GM19239 (cell line): ENCODE results near the gene CPLX1.
"Not testable (repeated sequence)": the region's sequence is repeated elsewhere in the genome, so short reads cannot be mapped to it uniquely, and the experiment has no call there.

ENCODE experiments used
- DNase-seq: peaks from one replicate; pipeline ENCODE4 v3.0.0; 2011; ENCODE audit warnings: low spot score; ENCODE audit not compliant: insufficient read length
- FAIRE-seq: peaks from 2 replicates; lab custom pipeline; 2011; peaks lifted over from hg19 to GRCh38; lab: Jason Lieb, UNC

The CPLX1 gene

DNA sequence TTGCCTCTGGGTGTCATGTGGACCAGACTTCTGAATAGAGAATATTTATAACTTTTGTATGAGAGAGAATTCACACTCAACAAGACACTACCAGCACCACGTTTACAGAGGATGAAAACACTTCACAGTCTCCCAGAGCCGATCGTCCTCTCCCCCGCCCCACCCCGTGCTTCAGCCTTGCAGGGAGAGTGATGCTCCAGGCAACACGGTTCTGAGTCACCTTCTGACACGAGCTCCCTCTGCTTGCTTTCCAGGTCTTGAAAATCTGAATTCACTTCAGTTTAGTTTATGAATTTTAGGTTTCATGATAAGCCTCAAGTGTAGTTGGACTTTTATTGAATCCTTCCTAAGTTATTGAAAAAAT is 59.8 kb downstream of the CPLX1 start:
- DNase-seq (no peak), FAIRE-seq (no peak)

DNA sequence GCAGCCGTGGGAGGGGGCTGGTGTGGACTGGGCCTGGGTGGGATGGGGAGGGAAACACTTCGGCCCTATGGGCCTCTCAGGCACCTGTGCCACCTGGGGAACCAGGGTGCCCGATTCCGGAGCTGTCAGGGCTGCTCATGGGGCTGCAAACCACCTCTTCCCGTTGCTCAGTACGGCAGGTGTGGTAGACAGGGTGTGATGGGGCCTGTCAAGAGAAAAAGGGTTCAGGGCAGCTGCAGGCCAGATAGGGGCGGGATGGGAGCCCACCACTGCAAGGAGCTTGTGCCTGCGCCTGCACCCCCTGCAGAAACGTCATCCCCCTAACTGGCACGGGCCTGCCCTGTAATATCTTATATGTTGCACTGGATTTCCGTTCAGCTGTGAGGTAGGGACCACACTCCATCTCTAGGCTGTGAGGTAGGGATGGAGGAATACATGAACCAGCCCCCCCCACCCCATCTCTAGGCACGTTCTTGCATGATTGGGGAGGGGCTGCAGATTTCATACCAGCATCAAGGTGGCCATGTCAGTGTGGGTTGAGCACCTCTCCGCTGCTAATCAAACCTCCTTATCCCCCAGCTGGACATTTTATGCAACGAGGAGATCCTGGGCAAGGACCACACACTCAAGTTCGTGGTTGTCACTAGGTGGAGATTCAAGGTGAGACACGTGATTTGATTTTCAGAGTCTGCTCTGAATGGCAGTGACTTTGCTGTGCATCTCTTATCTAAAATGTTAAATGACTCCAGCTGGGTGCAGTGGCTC is 61.3 kb downstream of the CPLX1 start:
- DNase-seq (no peak), FAIRE-seq (no peak)

DNA sequence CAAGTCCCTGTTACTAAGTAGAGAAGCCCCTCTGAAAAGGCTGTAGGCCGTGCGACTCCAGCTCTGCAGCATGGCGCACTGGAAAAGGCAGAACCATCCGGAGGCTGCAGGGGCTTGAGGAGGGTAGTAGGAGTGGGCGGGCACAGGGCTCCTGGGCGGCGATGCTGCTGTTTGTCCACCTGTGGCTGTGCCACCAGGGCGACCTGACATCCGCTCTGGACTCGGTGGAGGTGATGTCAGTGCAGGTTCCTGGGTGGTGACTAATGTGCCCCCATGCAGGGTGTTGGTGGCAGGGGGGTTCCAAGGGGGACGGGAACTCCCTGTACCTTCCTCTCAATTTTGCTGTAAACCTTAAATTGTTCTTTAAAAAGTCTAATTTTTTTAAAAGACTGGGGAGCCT is 62.0 kb downstream of the CPLX1 start:
- no peak for DNase-seq
- FAIRE-seq = no peak

DNA sequence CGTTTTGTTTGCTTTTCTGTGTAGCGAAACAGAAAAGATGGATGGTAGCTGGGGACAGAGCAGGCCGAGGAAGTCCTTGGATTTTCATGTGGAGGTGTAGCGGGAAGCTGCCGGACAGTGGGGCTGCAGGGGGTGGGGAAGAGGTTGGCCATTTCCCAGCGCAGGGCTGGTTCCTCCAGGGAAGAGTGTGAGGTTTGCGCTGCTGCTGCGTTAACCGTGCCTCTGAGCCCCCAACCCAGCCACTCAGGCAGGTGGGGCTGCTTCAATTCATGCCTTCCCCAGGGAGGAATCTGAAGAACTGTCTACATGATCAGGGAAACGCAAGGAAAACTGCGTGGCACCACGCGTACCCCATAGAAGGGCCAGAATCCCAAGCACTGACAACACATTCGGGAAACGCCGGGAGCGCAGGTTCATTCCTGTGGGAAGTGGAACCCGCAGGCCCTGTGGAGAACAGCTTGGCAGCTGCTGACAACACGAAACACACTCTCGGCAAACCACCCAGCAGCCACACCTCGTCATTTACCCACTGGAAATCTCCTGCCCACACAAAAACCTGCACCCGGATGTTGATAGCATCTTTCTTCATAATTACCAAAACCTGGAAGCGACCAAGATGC is 62.6 kb downstream of the CPLX1 start:
- no peak for DNase-seq
- FAIRE-seq = no peak

DNA sequence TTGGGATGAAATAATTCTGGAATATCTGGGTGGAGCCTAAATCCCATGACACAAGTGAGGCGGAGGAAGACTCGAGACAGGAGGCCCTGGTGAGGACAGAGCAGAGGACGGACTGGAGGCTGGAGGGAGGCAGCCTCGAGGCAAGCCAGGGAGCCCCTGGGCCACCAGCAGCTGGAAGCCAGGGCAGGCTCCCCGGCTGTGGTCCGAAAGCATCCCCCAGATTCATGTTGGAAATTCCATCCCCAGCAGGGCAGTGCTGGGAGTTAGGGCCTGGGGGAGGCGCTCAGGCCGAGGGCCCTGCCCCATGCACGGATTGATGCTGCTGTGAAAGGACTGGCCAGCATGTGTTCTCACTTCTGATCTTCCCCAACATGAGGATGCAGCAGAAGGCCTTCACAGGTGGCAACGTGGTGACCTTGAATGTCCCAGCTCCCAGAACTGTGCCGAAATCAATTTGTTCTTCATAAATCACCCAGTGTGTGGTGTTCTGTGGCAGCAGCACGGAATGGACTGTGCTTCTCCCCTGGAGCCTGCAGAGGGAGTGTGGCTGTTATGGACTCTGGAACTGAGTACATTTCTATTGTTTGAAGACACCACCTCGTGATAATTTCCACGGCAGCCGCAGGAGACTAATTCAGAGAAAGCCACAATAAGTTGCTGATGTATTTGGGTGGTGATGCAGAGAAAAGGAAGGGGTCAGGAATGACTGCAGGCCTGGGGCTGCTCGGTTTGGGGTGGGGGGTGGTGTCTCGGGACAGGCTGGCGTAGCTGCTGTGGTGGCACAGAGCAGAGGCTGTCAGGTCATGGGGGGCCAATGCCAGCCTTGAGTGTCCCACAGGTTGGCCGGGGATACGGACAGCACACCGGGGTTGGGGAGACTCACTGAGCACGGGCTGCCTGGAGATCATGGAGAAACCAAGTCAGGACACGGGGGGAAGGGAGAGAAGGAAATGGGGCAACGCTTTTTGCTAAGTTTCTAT is 63.4 kb downstream of the CPLX1 start:
- DNase-seq (no peak), FAIRE-seq (no peak)

DNA sequence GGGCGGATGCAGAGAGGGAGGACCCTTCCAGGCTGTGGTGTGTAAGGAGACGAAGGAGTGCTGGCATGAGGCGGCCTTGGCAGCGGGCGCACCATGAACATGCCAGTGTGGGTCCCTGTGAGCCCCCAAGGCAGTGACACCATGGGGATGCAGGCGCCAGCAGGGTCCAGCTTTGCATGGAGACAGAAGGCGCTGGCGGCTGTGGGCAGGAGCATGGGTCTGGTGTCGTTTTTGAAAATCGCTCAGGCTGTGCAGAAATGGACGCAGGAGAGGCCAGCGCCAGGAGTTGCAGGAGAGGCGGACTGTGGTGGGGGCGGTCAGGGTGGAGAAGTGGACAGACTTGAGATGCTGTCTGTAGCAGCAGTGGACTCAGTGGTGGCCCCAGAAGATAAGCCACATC is 64.2 kb downstream of the CPLX1 start:
- FAIRE-seq = no peak
- no peak for DNase-seq

DNA sequence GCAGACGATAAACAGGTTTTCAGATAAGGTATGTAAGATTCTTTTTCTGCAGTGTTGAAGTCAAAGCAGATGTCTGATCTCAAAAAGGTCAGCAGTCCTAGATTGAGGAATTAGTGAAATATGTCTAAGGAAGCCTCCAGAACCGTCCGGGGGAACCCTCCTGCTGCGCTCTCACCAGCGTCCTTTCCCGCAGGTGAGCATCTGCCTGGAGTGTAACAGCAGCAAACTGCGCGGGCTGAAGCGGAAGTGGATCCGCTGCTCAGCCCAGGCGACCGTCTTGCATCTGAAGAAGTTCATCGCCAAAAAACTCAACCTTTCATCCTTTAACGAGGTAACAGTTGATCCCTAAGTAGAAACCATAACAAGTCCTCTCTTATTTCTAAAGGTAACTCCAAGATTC is 64.8 kb downstream of the CPLX1 start:
- DNase-seq (no peak), FAIRE-seq (no peak)

DNA sequence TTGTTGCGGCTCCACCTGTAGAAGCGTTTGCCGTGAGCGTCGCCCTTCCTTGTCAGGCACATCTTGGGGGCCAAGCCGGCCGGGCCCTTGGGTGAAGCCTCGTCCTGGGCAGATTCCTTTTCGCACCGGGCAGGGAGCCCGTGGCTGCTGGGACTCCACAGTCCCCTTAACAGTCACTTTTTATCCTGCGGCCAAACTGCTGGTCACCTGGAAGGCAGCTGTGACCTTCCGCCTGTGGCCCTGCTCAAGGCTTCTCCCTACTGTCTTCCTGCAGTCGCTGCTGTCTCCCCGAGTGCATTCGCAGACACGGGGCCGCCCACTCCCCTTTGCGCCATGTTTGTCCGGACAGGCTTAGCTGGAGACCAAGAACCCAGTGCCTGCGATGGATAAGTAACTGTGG is 65.3 kb downstream of the CPLX1 start:
- FAIRE-seq (no peak), DNase-seq (no peak)

DNA sequence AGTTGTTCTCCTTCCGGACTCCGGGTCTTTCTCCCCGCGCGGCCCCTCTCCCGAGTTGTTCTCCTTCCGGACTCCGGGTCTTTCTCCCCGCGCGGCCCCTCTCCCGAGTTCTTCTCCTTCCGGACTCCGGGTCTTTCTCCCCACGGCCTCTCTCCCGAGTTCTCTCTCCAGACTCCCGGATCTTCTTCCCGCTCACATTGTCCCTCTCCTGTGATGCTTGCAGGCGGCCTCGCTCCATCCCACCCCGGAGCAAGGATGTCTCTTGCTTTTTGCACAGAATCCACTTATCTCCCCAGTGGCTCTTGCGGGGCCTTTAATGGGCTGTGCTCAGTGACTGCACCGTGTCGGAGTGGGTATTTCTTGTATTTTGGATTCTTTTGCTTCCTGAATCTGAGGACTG is 66.1 kb downstream of the CPLX1 start:
- DNase-seq, FAIRE-seq: not testable (repeated sequence)

DNA sequence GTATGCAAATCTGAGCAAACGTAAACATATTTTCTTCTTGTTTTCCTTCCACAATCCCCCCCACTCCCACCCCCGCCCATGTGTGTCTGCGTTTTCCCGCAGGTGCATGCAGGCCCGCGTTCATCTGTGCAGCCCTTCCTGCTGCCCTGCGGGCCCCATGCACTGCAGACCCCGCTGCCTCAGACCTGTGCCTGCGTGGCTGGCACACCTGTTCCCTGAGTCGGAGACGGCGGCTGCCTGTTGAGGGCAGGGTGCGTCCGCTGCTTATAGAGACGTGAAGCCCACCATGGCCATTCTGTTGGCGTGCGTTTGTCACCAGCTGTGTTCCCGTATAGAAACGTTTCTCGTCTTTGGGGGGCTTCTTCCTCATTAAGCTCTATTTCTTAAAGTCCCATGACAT is 68.8 kb downstream of the CPLX1 start:
- DNase-seq (no peak), FAIRE-seq (no peak)

DNA sequence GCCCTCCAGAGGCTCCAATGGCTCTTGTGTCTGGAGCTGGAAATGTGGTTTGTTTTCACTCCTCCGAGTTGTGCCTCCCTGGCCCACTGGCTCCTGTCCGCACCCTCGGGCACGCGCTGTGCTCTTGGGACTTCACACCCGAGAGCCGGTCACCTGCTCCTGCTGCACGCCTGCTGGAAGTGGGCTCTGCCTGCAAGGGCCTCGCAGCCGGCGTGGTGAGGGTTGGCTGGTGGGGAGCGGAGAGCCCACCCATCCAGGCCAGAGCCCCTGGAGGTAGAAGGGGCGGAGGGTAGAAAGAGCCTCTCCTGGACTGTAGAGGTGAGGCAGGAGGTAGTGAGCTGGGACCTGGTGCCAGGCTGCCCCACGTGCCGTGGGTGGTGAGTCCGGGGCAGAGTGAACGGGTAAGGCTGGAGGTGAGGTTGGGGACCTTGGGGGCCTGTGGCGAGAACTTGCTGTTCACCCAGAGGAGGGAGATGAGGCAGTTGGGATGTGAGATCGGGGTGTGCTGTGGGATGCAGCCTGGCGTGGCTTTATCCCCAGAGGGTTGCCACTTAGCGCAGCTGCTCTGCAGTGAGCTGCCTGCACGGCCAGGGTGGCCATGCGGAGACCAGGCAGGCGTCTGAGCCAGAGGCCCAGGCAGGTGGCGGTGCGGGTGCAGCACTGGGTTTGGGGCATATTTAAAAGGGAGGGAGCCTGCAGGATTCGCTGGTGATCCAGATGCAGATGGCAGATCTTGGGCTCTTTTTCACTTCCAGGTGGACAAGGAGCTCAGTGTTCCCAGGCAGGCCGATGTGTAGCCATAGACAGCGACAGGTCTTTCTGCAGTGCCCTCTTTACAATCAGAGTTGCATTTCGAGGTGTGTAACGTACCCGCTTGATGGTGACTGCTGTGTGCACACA is 71.5 kb downstream of the CPLX1 start:
- no peak for FAIRE-seq
- DNase-seq = no peak

DNA sequence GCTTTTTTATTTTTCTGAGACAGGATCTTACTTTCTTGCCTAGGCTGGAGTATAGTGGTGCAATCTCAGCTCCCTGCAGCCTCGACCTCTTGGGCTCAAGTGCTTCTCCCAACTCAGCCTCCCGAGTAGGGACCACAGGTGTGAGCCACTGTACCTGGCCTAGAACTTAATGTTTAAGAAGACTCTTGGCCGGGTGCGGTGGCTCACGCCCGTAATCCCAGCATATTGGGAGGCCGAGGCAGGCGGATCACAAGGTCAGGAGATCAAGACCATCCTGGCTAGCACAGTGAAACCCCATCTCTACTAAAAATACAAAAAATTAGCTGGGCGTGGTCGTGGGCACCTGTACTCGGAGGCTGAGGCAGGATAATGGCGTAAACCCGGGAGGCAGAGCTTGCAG is 72.7 kb downstream of the CPLX1 start:
- not testable (repeated sequence) for DNase-seq, FAIRE-seq

DNA sequence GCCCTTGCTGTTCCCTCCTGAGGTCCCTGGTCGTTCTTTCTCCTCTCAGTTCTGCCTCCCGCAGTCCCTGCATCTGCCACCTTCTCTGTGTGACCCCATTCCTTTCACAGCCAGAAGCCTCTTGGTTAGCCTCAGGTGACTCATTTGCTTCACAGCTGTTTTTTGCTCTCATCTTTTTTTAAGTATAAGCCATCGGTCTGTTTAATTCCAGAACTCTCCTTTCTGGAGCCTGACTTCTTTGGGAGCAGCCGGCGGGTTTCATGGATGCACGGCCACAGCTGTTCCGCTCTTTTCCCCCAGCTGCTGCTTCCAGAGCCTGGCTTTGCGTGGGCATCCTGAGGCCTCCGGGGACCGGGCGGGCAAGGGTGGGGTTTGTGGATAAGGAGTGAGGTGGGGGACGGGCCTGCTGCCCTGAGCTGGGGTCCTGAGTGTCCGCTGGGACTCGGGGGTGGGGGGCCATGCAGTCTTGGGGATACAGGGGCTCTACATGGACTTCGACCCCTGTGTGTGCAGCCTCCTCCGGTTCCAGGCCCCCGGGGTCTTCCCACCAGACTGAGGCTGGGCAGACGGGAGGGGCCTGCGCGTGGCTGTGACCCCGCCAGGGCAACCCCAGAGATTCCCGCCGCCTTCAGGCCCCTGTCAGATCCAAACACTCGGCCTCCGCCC is 73.6 kb downstream of the CPLX1 start:
- FAIRE-seq (no peak), DNase-seq (no peak)

DNA sequence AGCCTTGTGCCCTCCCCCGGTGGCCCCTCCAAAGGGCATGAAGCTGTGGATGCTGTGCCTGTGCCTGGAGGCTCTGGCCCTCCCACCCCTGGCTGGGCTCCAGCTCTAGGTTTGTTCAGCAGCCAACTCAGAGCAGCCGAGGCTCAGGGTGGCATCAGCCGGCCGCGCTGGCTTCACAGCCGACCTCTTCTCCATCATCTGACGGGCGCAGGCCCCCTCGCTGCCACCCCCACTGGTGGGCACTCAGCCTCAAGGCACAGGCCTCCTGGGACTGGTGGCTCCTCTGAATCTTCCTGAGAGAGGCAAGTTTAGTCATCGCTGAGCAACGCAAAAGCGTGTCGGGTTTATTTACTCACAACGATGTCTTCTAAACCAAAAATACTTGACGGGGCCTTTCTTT is 74.3 kb downstream of the CPLX1 start:
- no peak for DNase-seq
- no peak for FAIRE-seq

DNA sequence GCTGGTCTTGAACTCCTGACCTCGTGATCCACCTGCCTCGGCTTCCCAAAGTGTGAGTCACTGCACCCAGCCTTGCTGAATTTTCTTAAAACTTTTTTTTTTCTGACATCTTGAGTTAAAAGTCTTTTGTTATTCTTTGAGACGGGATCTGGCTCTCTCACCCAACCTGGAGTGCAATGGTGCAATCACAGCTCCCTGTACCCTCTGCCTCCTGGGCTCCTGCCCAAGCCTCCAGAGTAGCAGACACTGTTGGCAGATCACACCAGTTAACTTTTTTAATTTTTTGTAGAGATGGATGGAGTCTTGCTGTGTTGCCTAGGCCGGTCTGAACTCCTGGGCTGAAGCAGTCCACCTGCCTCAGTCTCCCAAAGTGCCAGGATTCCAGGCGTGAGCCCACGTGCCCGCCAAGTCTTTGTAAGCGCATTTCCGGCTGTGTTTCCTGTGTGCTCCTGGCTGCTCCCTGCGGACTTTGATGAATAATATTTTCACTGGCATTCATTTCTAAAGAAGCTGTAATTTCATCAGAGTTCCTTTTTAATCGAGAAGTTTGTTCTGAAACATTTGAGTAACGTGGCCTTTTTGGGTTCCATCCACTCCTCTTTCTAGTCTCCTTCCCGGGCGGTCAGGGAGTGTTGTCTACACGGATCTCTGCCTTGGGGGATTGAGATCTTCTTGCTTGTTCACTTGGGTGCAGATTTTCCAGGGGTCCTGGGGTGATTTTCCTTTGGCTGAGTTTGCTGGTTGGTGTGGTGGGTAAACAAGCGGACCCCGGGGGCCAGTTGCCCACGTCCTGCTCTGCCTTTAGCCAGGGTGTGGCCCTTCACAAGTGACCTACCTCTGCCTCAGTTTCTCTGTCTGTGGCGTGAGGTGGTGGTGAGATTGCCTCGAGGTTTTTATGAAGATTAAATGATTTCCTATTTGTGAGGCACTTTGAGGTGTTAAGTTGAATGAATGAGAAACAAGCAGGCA is 75.9 kb downstream of the CPLX1 start:
- no peak for FAIRE-seq

DNA sequence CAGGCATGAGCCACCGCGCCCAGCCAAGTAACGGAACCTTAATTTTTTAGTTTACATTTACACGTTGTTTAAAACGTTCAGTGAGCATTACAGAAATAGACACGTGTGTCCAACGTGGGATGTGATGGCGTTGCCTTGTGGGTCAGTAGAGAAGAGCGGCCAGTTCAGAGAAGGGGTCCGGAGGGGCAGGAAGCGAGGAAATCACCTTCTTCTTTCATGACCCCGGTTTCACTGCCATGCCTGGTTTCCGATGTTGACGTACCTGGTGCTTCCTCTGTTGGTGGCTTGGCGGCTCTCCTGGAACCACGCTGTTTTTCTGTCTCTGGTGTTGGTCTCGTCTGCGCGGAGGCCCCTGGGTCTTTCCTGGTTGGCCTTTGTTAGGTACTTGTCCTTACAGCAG is 77.5 kb downstream of the CPLX1 start:
- FAIRE-seq (no peak), DNase-seq (no peak)

More for the DNA sequence above, 75.9 kb downstream of the CPLX1 start:
- no peak for DNase-seq

DNA sequence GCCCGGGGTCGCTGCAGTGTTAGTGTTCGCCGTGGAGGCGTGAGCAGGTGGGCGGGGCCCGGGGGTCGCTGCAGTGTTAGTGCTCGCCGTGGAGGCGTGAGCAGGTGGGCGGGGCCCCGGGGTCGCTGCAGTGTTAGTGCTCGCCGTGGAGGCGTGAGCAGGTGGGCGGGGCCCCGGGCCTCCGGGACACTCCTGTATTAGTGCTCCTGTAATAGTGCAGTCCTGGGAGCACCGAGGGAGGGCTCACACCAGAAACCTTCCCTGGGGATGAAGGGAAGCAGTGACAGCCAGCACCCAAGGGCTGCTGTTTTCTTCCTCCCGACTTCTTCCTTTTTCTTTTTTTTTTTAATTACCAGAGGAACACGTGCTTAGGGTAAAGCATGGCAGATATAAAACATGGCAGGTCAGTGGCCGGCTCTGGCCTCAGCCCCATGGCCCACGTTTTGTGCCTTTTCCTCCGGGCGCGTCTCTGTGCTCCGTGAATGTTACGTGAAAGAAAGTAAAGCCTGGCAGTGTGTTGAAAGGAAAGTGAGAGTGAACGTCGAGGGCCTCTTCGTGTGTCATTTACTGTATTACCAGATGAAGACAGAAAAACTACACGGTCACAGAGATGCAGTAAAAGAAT is 78.3 kb downstream of the CPLX1 start:
- DNase-seq = no peak
- no peak for FAIRE-seq
